Smooth muscle cell (in vitro differentiated cells): ENCODE results near the gene GSS. TPM values are rescaled to one million over a fixed set of nuclear protein-coding genes. Genes with fewer than 3 reads are reported as not detected.

ENCODE experiments used
- DNase-seq: peaks from one replicate; lab custom pipeline; 2025; ENCODE audit not compliant: unreplicated experiment; lab: John Stamatoyannopoulos, UW
- H2AFZ ChIP-seq: fragments of 200-600 bp; sonication (generic); 2 replicates; pipeline ENCODE4 v1.6.0; 2016; ENCODE audit warnings: antibody characterized with exemption, low read depth, mild to moderate bottlenecking
- H3F3A ChIP-seq: fragments of 200-600 bp; sonication (generic); 2 replicates; pipeline ENCODE4 v1.6.0; 2017; ENCODE audit warnings: antibody characterized with exemption, low read depth
- H3K27ac ChIP-seq: fragments of 200-600 bp; sonication (generic); 2 replicates; pipeline ENCODE4 v1.5.1; 2016; ENCODE audit warnings: low read depth, mild to moderate bottlenecking
- H3K27me3 ChIP-seq: fragments of 200-600 bp; sonication (generic); 2 replicates; pipeline ENCODE4 v1.6.1; 2016; ENCODE audit warnings: low read depth, mild to moderate bottlenecking
- H3K36me3 ChIP-seq: fragments of 200-600 bp; sonication (generic); 2 replicates; pipeline ENCODE4 v1.5.1; 2016; ENCODE audit warnings: low read depth
- H3K4me1 ChIP-seq: fragments of 200-600 bp; sonication (generic); 2 replicates; pipeline ENCODE4 v1.5.1; 2016; ENCODE audit warnings: low read depth
- H3K4me2 ChIP-seq: fragments of 200-600 bp; sonication (generic); 2 replicates; pipeline ENCODE4 v1.6.0; 2016; ENCODE audit warnings: mild to moderate bottlenecking
- H3K4me3 ChIP-seq: fragments of 200-600 bp; sonication (generic); 2 replicates; pipeline ENCODE4 v1.5.1; 2016; ENCODE audit warnings: mild to moderate bottlenecking
- H3K79me2 ChIP-seq: fragments of 200-600 bp; sonication (generic); 2 replicates; pipeline ENCODE4 v1.6.0; 2016; ENCODE audit warnings: low read depth, mild to moderate bottlenecking
- H3K9ac ChIP-seq: fragments of 200-600 bp; sonication (generic); 2 replicates; pipeline ENCODE4 v1.6.0; 2016; ENCODE audit warnings: low read depth
- H3K9me3 ChIP-seq: fragments of 200-600 bp; sonication (generic); replicated peaks from 2 replicates; pipeline ENCODE4 v1.5.1; 2016; ENCODE audit warnings: low read depth
- H4K20me1 ChIP-seq: fragments of 200-600 bp; sonication (generic); 2 replicates; pipeline ENCODE4 v1.6.0; 2016; ENCODE audit warnings: low read depth
- WGBS: methylation state at CpG from one replicate; pipeline ENCODE4 v1.1.7; 2016; ENCODE audit warnings: low lambda C conversion rate; 5-methylcytosine and 5-hydroxymethylcytosine counted together
- polyA plus RNA-seq: library from polyadenylated mRNA; unstranded; fragments of >200 nt; fragmentation: Nextera tagmentation; extraction: Ambion mirVana; gene quantifications from 2 replicates; pipeline ENCODE4 v1.2.1, GENCODE V29; 2016
- total RNA-seq: library from RNA; depleted of rRNA; stranded (reverse); fragments of >200 nt; gene quantifications from 2 replicates; pipeline ENCODE4 v1.2.3, GENCODE V29; 2014
- TF ChIP-seq, protein P1 (sequence below): fragments of 200-600 bp; sonication (generic); IDR thresholded peaks from 2 replicates; pipeline ENCODE4 v1.5.1; 2017; ENCODE audit warnings: borderline replicate concordance, mild to moderate bottlenecking, antibody characterized with exemption; ENCODE audit not compliant: insufficient read depth, poor library complexity, severe bottlenecking

GSS gene
- total and polyA plus RNA-seq, 2 experiments from 2014 or later, result 48.4 to 71.6 TPM

DNA sequence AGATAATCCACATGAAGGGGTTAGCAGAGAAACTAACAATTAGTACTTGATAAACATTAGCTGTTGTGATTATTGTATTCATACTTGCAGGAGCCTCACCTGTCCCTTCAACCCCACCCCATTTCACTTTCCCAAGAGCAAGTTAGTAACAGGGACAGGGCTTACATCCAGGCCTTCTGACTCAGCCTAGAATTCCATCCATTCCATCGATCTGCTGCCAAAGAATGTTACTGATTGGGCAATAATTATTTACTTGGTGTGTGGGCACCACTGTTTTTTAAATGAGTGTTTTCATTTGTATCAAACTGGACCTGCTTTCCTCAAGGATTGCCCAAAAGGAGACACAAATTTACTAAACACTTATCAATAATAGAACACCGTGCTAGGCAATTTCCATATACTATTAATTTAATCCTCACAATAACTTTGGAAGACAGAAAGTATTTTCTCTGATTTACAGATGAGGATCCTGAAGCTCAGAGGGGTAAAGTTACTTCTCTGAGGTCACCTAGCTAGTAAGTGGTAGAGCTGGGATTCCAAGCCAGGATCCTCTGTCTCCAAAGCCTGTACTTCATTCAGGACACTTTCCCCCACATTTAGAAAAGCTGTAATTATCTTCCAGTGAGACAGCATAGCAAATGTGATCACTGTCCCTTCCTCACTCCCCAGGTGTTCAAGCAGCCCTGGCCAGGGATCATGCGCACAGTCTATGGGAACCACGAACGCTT is 32.8 kb downstream of the GSS start:
- Histone ChIP-seq H3F3A (no peaks in the 10 kb centered on the region), H3K27me3 (no peaks in the 10 kb centered on the region), H3K27ac (peak overlapping the region; percentile 65), H3K4me2 (peak overlapping the region; percentile 3), H2AFZ (no peak overlapping the region), H3K9me3 (no peaks in the 10 kb centered on the region), H4K20me1 (no peaks in the 10 kb centered on the region), H3K9ac (no peak overlapping the region), H3K4me1 (no peaks in the 10 kb centered on the region), H3K79me2 (no peaks in the 10 kb centered on the region), H3K4me3 (no peak overlapping the region), H3K36me3 (no peaks in the 10 kb centered on the region)
- 79% methylated on average over 5 of the region's 5 CpGs for WGBS
- TF ChIP-seq, protein P1, sequence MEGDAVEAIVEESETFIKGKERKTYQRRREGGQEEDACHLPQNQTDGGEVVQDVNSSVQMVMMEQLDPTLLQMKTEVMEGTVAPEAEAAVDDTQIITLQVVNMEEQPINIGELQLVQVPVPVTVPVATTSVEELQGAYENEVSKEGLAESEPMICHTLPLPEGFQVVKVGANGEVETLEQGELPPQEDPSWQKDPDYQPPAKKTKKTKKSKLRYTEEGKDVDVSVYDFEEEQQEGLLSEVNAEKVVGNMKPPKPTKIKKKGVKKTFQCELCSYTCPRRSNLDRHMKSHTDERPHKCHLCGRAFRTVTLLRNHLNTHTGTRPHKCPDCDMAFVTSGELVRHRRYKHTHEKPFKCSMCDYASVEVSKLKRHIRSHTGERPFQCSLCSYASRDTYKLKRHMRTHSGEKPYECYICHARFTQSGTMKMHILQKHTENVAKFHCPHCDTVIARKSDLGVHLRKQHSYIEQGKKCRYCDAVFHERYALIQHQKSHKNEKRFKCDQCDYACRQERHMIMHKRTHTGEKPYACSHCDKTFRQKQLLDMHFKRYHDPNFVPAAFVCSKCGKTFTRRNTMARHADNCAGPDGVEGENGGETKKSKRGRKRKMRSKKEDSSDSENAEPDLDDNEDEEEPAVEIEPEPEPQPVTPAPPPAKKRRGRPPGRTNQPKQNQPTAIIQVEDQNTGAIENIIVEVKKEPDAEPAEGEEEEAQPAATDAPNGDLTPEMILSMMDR, result no peak
- no peak for DNase-seq

DNA sequence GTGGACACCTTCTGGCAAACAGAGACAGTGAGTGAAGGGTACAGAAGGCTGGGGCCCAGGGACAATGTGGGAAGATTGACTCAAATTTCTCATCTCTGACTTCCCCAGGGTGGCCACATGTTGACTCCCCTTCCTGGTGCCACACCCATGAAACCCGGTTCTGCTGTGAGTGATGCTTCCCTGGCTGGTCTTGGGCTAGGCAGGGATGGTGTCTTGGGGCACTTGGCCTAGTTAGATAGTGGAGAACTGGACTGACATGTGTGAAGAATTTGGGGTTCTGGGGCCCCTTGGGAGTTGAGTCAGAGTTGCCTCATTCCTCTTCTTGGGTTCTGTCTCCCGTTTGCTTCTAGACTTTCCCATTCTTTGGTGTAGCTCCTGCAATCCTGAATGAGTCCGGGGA is 34.2 kb downstream of the GSS start:
- Histone ChIP-seq H3K27me3 (no peaks in the 10 kb centered on the region), H3K36me3 (no peaks in the 10 kb centered on the region), H3K27ac (no peak overlapping the region), H2AFZ (no peak overlapping the region), H3K9me3 (no peaks in the 10 kb centered on the region), H3K4me1 (no peaks in the 10 kb centered on the region), H3F3A (no peaks in the 10 kb centered on the region), H3K4me3 (no peak overlapping the region), H4K20me1 (no peaks in the 10 kb centered on the region), H3K9ac (no peak overlapping the region), H3K4me2 (no peak overlapping the region), H3K79me2 (no peaks in the 10 kb centered on the region)
- TF ChIP-seq, protein P1, result no peak
- no peak for DNase-seq
- WGBS, result 98% methylated on average over 3 of the region's 3 CpGs

DNA sequence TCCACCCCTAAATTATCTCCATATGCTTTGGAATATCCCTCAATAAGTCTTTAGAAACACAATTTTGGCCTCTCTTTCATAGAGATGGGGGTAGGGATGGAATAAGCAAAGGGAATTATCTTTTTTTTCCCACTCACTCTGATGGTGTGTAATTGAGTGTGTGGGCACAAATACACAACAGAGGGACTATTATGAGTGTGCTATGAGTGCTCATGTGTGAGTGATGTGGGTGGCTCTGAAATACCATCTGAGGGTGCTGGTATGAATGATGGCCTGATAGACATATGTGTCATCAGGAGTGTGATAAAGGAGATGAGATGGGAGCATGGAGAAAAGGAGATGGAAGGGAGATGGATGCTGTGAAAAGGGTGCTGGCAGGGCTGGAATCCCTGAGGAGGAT is 35.6 kb downstream of the GSS start:
- no peaks in the 10 kb centered on the region for H4K20me1 ChIP-seq
- no peaks in the 10 kb centered on the region for H3K9me3 ChIP-seq
- no peaks in the 10 kb centered on the region for H3K27me3 ChIP-seq
- no peak overlapping the region for H3K27ac ChIP-seq
- no peaks in the 10 kb centered on the region for H3K4me1 ChIP-seq
- H3K36me3 ChIP-seq, result no peaks in the 10 kb centered on the region
- H3K9ac ChIP-seq, result no peak overlapping the region
- TF ChIP-seq, protein P1, result no peak
- DNase-seq, result no peak
- no peaks in the 10 kb centered on the region for H3K79me2 ChIP-seq
- H3F3A ChIP-seq, result no peaks in the 10 kb centered on the region
- no peak overlapping the region for H2AFZ ChIP-seq
- no peak overlapping the region for H3K4me3 ChIP-seq
- H3K4me2 ChIP-seq, result no peak overlapping the region

DNA sequence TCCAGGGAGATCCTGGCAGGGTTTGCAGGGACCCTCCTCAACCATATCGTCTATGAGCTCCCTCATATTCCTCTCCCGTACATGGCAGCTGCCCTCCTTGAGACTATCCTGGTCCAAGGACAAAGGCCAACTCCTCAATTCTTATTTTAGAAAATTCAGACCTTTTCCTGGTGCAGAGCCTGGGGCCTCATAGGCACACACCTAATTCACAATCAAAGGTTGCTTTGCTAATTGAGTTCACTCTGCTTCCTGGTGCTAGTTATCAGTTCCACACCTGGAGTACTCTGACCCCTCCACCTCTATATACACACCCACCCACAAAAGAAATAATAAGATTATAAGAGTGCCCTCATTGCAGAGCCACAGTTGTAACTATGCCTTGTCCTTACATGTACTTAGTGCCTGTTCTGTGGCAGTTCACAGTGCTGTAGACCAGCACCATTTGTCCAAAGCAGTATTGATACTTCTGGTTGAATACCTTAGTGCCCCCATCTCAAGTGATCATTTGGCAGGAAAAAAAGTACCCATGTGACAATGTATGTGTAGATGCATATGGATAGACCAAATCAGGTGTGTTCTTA is 38.7 kb downstream of the GSS start:
- H3K4me1 ChIP-seq, result no peaks in the 10 kb centered on the region
- H2AFZ ChIP-seq, result no peak overlapping the region
- H3F3A ChIP-seq, result no peaks in the 10 kb centered on the region
- H3K27ac ChIP-seq, result no peak overlapping the region
- H3K4me2 ChIP-seq, result no peak overlapping the region
- no peaks in the 10 kb centered on the region for H3K27me3 ChIP-seq
- H4K20me1 ChIP-seq, result no peaks in the 10 kb centered on the region
- H3K9me3 ChIP-seq, result no peaks in the 10 kb centered on the region
- WGBS, result 94% methylated on average over 2 of the region's 2 CpGs
- H3K9ac ChIP-seq, result no peak overlapping the region
- no peaks in the 10 kb centered on the region for H3K36me3 ChIP-seq
- TF ChIP-seq, protein P1, result no peak
- H3K79me2 ChIP-seq, result no peaks in the 10 kb centered on the region
- DNase-seq, result no peak
- no peak overlapping the region for H3K4me3 ChIP-seq
